ENCODE data around the gene MUC15. TPM values are rescaled to one million over a fixed set of nuclear protein-coding genes. Genes with fewer than 3 reads are reported as not detected.

MUC15 gene
- total RNA-seq, 6 experiments from 2014 or later, result not detected

DNA sequence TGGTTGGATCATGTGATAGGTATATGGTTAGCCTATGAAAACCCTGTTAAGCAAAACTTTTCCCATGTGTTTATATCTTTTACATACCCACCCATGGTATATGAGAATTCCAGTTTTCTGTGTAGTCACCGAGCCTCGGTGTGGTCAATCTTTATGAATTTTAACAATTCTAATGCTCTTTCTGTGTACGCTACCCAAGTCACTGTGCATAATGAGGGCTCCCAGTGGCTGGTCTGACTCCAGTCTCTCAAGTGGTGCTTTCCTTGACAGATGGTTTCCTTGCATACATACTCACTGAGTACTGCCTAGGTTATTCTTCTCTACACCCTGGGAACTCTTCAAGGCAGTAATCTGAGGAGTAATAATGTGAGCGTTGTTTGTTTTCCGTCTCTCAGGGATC, 17.6 kb downstream of the MUC15 start:
- no peaks in the 10 kb centered on the region for H3K9me3 ChIP-seq
- 66% methylated on average over 5 of the region's 5 CpGs for WGBS (ENCODE audit: insufficient coverage, low coverage, low lambda C conversion rate, missing lambda C conversion rate)
- no peak for DNase-seq
- no peaks in the 10 kb centered on the region for H3K4me1 ChIP-seq
- H3K4me3 ChIP-seq, result no peak overlapping the region
- no peak for ATAC-seq
- no peak overlapping the region for H3K27ac ChIP-seq
- TF ChIP-seq, protein P1, sequence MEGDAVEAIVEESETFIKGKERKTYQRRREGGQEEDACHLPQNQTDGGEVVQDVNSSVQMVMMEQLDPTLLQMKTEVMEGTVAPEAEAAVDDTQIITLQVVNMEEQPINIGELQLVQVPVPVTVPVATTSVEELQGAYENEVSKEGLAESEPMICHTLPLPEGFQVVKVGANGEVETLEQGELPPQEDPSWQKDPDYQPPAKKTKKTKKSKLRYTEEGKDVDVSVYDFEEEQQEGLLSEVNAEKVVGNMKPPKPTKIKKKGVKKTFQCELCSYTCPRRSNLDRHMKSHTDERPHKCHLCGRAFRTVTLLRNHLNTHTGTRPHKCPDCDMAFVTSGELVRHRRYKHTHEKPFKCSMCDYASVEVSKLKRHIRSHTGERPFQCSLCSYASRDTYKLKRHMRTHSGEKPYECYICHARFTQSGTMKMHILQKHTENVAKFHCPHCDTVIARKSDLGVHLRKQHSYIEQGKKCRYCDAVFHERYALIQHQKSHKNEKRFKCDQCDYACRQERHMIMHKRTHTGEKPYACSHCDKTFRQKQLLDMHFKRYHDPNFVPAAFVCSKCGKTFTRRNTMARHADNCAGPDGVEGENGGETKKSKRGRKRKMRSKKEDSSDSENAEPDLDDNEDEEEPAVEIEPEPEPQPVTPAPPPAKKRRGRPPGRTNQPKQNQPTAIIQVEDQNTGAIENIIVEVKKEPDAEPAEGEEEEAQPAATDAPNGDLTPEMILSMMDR (IDR thresholded peaks at IDR 0.05), result no peak
- no peak for TF ChIP-seq POLR2A (IDR thresholded peaks at IDR 0.05)
- H3K36me3 ChIP-seq, result no peaks in the 10 kb centered on the region
- no peaks in the 10 kb centered on the region for H3K27me3 ChIP-seq
- intact Hi-C loops (cut with DNase I), result no loop called here

DNA sequence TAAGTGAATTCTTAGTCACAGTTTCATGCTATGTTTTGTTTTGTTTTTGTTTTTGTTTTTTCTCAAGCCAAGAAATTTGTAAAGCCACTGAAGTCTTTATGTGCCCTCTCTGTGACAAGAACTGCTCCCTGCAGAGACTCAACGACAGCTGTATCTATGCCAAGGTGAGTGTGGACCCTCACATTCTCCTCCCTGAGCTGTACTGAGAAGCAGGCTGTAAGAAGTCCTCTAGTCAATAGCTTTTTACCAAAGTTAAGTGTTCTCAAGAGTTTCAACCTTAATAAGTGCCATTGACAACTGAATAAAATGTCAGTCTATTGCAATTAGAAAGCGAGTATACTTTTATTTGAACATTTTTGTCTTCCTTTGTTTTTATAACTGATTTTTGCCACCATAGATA, 18.9 kb downstream of the MUC15 start:
- H3K27me3 ChIP-seq, result no peaks in the 10 kb centered on the region
- intact Hi-C loops (cut with DNase I), result no loop called here
- 41% methylated on average over 2 of the region's 2 CpGs for WGBS (ENCODE audit: insufficient coverage, low coverage, low lambda C conversion rate, missing lambda C conversion rate)

DNA sequence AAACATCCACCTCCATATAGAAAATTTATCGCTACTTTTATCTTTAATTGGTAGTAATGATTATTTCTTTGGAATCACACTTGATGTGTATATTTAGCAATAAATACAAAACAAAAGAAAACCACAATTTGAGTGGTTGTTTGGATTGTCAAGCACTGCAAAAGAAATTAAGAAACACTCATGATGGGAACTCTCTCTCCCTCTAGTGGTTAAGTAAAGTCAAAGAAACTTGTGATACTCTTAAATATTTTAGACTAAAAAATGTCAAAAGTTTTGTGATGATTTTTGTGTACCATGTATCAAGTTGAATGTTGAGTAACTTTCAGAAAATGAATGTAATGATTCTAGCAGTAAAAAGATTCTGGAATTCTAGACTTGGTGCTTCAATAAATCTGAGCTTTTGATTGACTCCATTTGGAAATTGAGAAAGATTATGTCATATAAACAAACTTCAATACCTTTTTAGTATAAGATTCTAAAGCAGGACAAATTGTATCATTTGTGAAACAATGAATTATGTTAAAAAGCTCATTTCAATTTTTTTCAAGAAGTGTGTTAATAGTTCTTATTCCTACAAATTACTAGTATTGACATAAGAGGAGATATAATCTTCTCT, 20.8 kb downstream of the MUC15 start:
- Histone ChIP-seq H3K4me1 (no peaks in the 10 kb centered on the region), H3K9me3 (no peaks in the 10 kb centered on the region), H3K36me3 (no peaks in the 10 kb centered on the region), H3K4me3 (no peak overlapping the region), H3K27me3 (no peaks in the 10 kb centered on the region), H3K27ac (no peak overlapping the region)
- 21% methylated on average over 1 of the region's 1 CpG for WGBS (ENCODE audit: insufficient coverage, low coverage, low lambda C conversion rate, missing lambda C conversion rate)
- TF ChIP-seq, protein P1 (IDR thresholded peaks at IDR 0.05), result peak; percentile 26 to 46 (median 38)
- no peak for TF ChIP-seq POLR2A (IDR thresholded peaks at IDR 0.05)
- intact Hi-C loops (cut with DNase I), result no loop called here
- no peak for ATAC-seq
- DNase-seq, result no peak

More for the DNA sequence above, 18.9 kb downstream of the MUC15 start:
- Histone ChIP-seq H3K36me3 (no peaks in the 10 kb centered on the region), H3K4me1 (no peaks in the 10 kb centered on the region), H3K4me3 (no peak overlapping the region), H3K9me3 (no peaks in the 10 kb centered on the region), H3K27ac (no peak overlapping the region)
- DNase-seq (no peak), ATAC-seq (no peak)
- TF ChIP-seq, protein P1 (IDR thresholded peaks at IDR 0.05), result no peak
- no peak for TF ChIP-seq POLR2A (IDR thresholded peaks at IDR 0.05)

DNA sequence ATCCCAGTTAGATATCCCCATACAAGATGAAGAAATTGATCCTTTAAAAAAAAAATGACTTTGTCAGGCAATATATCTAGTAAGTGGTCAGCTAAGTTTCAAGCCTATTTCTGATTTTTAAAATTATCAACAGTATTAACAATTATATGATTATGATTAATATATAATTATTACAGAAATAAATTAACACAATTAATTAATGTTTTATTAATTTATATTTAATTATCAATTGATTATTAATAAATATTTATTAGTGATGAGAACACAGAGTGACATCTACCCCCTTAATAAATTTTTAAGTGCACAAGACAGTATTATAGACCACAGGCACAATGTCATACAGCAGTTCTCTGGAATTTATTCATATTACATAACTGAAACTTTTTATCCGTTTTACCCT, 22.0 kb downstream of the MUC15 start:
- Histone ChIP-seq H3K4me1 (no peaks in the 10 kb centered on the region), H3K36me3 (no peaks in the 10 kb centered on the region), H3K9me3 (no peaks in the 10 kb centered on the region), H3K4me3 (no peak overlapping the region), H3K27ac (no peak overlapping the region), H3K27me3 (no peaks in the 10 kb centered on the region)
- ATAC-seq, result no peak
- no peak for DNase-seq
- intact Hi-C loops (cut with DNase I), result no loop called here
- WGBS (ENCODE audit: insufficient coverage, low coverage, low lambda C conversion rate, missing lambda C conversion rate), result 24% methylated on average over 1 of the region's 1 CpG
- no peak for TF ChIP-seq POLR2A (IDR thresholded peaks at IDR 0.05)
- TF ChIP-seq, protein P1 (IDR thresholded peaks at IDR 0.05), result no peak

DNA sequence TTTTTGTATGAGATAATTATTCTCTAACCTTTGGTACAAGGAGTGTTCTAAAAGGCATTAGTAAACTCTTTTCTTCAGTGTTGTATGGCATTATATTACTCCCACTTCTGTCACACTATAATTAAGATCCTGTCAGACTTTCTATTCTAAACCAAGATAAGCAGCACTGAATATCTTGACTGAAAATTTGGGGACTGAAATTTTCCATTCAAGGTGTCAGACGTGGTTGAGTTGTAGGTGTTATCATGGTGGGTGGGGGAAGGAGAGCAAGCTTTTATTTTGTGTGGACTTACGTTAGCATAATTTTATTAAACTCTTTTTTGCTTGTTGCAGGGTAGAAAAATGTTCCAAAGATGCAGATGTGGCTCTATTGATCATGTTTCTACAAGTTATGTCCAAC, 22.9 kb downstream of the MUC15 start:
- Histone ChIP-seq H3K4me3 (no peak overlapping the region), H3K4me1 (no peaks in the 10 kb centered on the region), H3K36me3 (no peaks in the 10 kb centered on the region), H3K27me3 (no peaks in the 10 kb centered on the region), H3K9me3 (no peaks in the 10 kb centered on the region), H3K27ac (no peak overlapping the region)
- intact Hi-C loops (cut with DNase I), result no loop called here
- DNase-seq (no peak), ATAC-seq (no peak)
- no peak for TF ChIP-seq POLR2A (IDR thresholded peaks at IDR 0.05)
- TF ChIP-seq, protein P1 (IDR thresholded peaks at IDR 0.05), result no peak
- 38% methylated on average over 2 of the region's 2 CpGs for WGBS (ENCODE audit: insufficient coverage, low coverage, low lambda C conversion rate, missing lambda C conversion rate)

Data from right lobe of liver (tissue), 6 donors.